MM.1S (cell line): ENCODE data around the gene TERT.

Experiments
- DNase-seq: peaks from one replicate; pipeline ENCODE4 v3.0.0-alpha.2; 2015
- H2AFZ ChIP-seq: fragments of 300-600 bp; sonication (generic); 2 replicates; pipeline ENCODE4 v1.6.0; 2016; ENCODE audit warnings: antibody characterized with exemption, low read length
- H3F3A ChIP-seq: fragments of 300-600 bp; sonication (generic); 2 replicates; pipeline ENCODE4 v1.6.1; 2016; ENCODE audit warnings: mild to moderate bottlenecking, antibody characterized with exemption, low read length, moderate library complexity, mixed read lengths; ENCODE audit not compliant: insufficient read depth
- H3K27ac ChIP-seq: fragments of 300-600 bp; sonication (generic); 2 replicates; pipeline ENCODE4 v1.5.1; 2016; ENCODE audit warnings: mild to moderate bottlenecking, low read length
- H3K27me3 ChIP-seq: fragments of 300-600 bp; sonication (generic); replicated peaks from 2 replicates; pipeline ENCODE4 v1.6.0; 2016; ENCODE audit warnings: low read length; ENCODE audit not compliant: insufficient read depth
- H3K36me3 ChIP-seq: fragments of 300-600 bp; sonication (generic); replicated peaks from 2 replicates; pipeline ENCODE4 v1.6.1; 2016; ENCODE audit warnings: mild to moderate bottlenecking, low read length, mixed read lengths; ENCODE audit not compliant: insufficient read depth
- H3K4me1 ChIP-seq: fragments of 300-600 bp; sonication (generic); 2 replicates; pipeline ENCODE4 v1.6.1; 2016; ENCODE audit warnings: low read length, mixed read lengths
- H3K4me2 ChIP-seq: fragments of 300-600 bp; sonication (generic); 2 replicates; pipeline ENCODE4 v1.6.0; 2016; ENCODE audit warnings: low read depth, low read length
- H3K4me3 ChIP-seq: fragments of 300-600 bp; sonication (generic); 2 replicates; pipeline ENCODE4 v1.5.1; 2016; ENCODE audit warnings: low read length, mixed read lengths
- H3K79me2 ChIP-seq: fragments of 300-600 bp; sonication (generic); 2 replicates; pipeline ENCODE4 v1.6.1; 2016; ENCODE audit warnings: mixed run types, low read length, mixed read lengths
- H3K9ac ChIP-seq: fragments of 300-600 bp; sonication (generic); 2 replicates; pipeline ENCODE4 v1.6.1; 2016; ENCODE audit warnings: low read length, mixed read lengths
- H3K9me2 ChIP-seq: fragments of 300-600 bp; sonication (generic); replicated peaks from 2 replicates; pipeline ENCODE4 v1.6.1; 2016; ENCODE audit warnings: mild to moderate bottlenecking, low read length, mixed read lengths; ENCODE audit not compliant: insufficient read depth
- H3K9me3 ChIP-seq: fragments of 300-600 bp; sonication (generic); replicated peaks from 2 replicates; pipeline ENCODE4 v1.6.1; 2016; ENCODE audit warnings: mild to moderate bottlenecking, low read length, mixed read lengths; ENCODE audit not compliant: insufficient read depth
- H4K20me1 ChIP-seq: fragments of 300-600 bp; sonication (generic); 2 replicates; pipeline ENCODE4 v1.6.1; 2016; ENCODE audit warnings: mild to moderate bottlenecking, low read length, moderate library complexity, mixed read lengths; ENCODE audit not compliant: insufficient read depth
- EZH2 ChIP-seq: fragments of 300-600 bp; sonication (generic); optimal IDR thresholded peaks from 2 replicates; pipeline ENCODE3; 2017; ENCODE audit warnings: low read depth, mild to moderate bottlenecking, antibody characterized with exemption, low read length, mixed read lengths
- EZH2phosphoT487 ChIP-seq: fragments of 300-600 bp; sonication (generic); IDR thresholded peaks from 2 replicates; pipeline ENCODE4 v1.6.1; 2018; ENCODE audit warnings: antibody characterized with exemption, low read length
- TF ChIP-seq, protein P1 (sequence below): fragments of 300-600 bp; sonication (generic); IDR thresholded peaks from 2 replicates; pipeline ENCODE4 v1.5.1; 2016; ENCODE audit warnings: antibody characterized with exemption, low read length, mixed read lengths

TERT gene

GRCh38 chr5:1254196-1254595 is 40.7 kb downstream of the TERT start:
- no peaks in the 10 kb centered on the region for H3K27me3 ChIP-seq
- no peak overlapping the region for H2AFZ ChIP-seq
- no peaks in the 10 kb centered on the region for H3K36me3 ChIP-seq
- H3K4me1 ChIP-seq = no peaks in the 10 kb centered on the region
- TF ChIP-seq EZH2 (no peak), EZH2phosphoT487 (no peak)
- TF ChIP-seq, protein P1, sequence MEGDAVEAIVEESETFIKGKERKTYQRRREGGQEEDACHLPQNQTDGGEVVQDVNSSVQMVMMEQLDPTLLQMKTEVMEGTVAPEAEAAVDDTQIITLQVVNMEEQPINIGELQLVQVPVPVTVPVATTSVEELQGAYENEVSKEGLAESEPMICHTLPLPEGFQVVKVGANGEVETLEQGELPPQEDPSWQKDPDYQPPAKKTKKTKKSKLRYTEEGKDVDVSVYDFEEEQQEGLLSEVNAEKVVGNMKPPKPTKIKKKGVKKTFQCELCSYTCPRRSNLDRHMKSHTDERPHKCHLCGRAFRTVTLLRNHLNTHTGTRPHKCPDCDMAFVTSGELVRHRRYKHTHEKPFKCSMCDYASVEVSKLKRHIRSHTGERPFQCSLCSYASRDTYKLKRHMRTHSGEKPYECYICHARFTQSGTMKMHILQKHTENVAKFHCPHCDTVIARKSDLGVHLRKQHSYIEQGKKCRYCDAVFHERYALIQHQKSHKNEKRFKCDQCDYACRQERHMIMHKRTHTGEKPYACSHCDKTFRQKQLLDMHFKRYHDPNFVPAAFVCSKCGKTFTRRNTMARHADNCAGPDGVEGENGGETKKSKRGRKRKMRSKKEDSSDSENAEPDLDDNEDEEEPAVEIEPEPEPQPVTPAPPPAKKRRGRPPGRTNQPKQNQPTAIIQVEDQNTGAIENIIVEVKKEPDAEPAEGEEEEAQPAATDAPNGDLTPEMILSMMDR = no peak
- H3K9me3 ChIP-seq = no peaks in the 10 kb centered on the region
- no peaks in the 10 kb centered on the region for H4K20me1 ChIP-seq
- H3K79me2 ChIP-seq = no peaks in the 10 kb centered on the region
- DNase-seq = no peak
- no peak overlapping the region for H3K9ac ChIP-seq
- no peak overlapping the region for H3K4me2 ChIP-seq
- no peak overlapping the region for H3K27ac ChIP-seq
- H3K4me3 ChIP-seq = no peak overlapping the region
- no peaks in the 10 kb centered on the region for H3F3A ChIP-seq
- H3K9me2 ChIP-seq = no peaks in the 10 kb centered on the region

- no peaks in the 10 kb centered on the region for H3K9me2 ChIP-seq
- no peaks in the 10 kb centered on the region for H4K20me1 ChIP-seq
- H3K36me3 ChIP-seq = no peaks in the 10 kb centered on the region
- H2AFZ ChIP-seq = no peak overlapping the region
- TF ChIP-seq EZH2 = no peak
- TF ChIP-seq, protein P1 = no peak
- no peak for TF ChIP-seq EZH2phosphoT487
- H3K4me3 ChIP-seq = no peak overlapping the region
- H3F3A ChIP-seq = no peaks in the 10 kb centered on the region
- no peak overlapping the region for H3K27ac ChIP-seq
- H3K27me3 ChIP-seq = no peaks in the 10 kb centered on the region
- H3K4me1 ChIP-seq = no peaks in the 10 kb centered on the region
- no peaks in the 10 kb centered on the region for H3K79me2 ChIP-seq
- H3K9ac ChIP-seq = no peak overlapping the region
- no peak for DNase-seq
- H3K9me3 ChIP-seq = no peaks in the 10 kb centered on the region
- no peak overlapping the region for H3K4me2 ChIP-seq
Measured at GRCh38 chr5:1253456-1254105, 41.3 kb downstream of the TERT start.

GRCh38 chr5:1252681-1253080 is 42.2 kb downstream of the TERT start:
- Histone ChIP-seq H3K9ac (no peak overlapping the region), H3K27ac (no peak overlapping the region), H3F3A (no peaks in the 10 kb centered on the region), H4K20me1 (no peaks in the 10 kb centered on the region), H3K4me2 (no peak overlapping the region), H3K27me3 (no peaks in the 10 kb centered on the region), H3K4me1 (no peaks in the 10 kb centered on the region), H3K36me3 (no peaks in the 10 kb centered on the region), H3K9me3 (no peaks in the 10 kb centered on the region), H3K9me2 (no peaks in the 10 kb centered on the region), H2AFZ (no peak overlapping the region), H3K79me2 (no peaks in the 10 kb centered on the region), H3K4me3 (no peak overlapping the region)
- TF ChIP-seq, protein P1 = no peak
- no peak for TF ChIP-seq EZH2phosphoT487
- TF ChIP-seq EZH2 = no peak
- no peak for DNase-seq
